ENCODE results near the gene PAH.

The PAH gene

DNA sequence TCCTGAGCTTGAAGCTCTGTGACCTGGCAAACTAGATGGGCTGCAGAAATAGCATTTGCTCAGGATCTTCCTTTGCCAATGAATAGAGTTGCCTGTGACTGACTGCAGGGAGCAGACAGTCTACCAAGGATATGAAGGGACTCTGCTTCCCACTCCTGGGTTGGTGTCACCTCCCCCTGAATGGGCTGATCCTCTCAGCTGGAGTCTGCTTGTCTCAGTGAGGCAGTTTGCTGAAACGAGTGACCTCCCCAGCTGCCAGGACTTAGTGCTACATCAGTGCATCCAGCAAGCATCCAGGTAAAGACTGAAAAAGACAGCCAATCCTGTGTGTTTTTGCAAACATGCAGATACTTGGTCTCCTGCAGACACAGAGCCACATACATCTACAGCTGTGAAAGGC, 28.5 kb downstream of the PAH start:
- no peaks in the 10 kb centered on the region for H3K4me1 ChIP-seq (ENCODE audit: control insufficient read depth, insufficient read depth, low read length)
- TF ChIP-seq ZNF133 (tag by site-specific recombination; IDR thresholded peaks at IDR 0.05) (no peak), ZNF660 (tag by site-specific recombination; IDR thresholded peaks at IDR 0.05) (no peak), KLF8 (tag by site-specific recombination; IDR thresholded peaks at IDR 0.05) (no peak), EGR2 (tag by site-specific recombination; IDR thresholded peaks at IDR 0.05; ENCODE audit: low read depth) (no peak)
- TF ChIP-seq, protein P1, sequence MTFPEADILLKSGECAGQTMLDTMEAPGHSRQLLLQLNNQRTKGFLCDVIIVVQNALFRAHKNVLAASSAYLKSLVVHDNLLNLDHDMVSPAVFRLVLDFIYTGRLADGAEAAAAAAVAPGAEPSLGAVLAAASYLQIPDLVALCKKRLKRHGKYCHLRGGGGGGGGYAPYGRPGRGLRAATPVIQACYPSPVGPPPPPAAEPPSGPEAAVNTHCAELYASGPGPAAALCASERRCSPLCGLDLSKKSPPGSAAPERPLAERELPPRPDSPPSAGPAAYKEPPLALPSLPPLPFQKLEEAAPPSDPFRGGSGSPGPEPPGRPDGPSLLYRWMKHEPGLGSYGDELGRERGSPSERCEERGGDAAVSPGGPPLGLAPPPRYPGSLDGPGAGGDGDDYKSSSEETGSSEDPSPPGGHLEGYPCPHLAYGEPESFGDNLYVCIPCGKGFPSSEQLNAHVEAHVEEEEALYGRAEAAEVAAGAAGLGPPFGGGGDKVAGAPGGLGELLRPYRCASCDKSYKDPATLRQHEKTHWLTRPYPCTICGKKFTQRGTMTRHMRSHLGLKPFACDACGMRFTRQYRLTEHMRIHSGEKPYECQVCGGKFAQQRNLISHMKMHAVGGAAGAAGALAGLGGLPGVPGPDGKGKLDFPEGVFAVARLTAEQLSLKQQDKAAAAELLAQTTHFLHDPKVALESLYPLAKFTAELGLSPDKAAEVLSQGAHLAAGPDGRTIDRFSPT (tag by site-specific recombination; IDR thresholded peaks at IDR 0.05): no peak
- no peaks in the 10 kb centered on the region for H3K9me3 ChIP-seq (ENCODE audit: control insufficient read depth, insufficient read depth, low read depth, low read length)
- ChIA-PET CTCF (interaction anchor here (0.5 to 1.4 kb wide), 4 partner anchors 72 to 661 kb away, joined by 3 to 5 read pairs (median 4); no protein-coding TSS in a partner anchor), POLR2A (no interaction called here)
- no peaks in the 10 kb centered on the region for H3K36me3 ChIP-seq (ENCODE audit: control insufficient read depth in 2 of 2, insufficient read depth in 1 of 2, low read length in 2 of 2)
- H3K4me3 ChIP-seq (ENCODE audit: low read depth, low read length): no peak overlapping the region
- no peak overlapping the region for H3K27ac ChIP-seq (ENCODE audit: extremely low read depth, low read depth, low read length)

DNA sequence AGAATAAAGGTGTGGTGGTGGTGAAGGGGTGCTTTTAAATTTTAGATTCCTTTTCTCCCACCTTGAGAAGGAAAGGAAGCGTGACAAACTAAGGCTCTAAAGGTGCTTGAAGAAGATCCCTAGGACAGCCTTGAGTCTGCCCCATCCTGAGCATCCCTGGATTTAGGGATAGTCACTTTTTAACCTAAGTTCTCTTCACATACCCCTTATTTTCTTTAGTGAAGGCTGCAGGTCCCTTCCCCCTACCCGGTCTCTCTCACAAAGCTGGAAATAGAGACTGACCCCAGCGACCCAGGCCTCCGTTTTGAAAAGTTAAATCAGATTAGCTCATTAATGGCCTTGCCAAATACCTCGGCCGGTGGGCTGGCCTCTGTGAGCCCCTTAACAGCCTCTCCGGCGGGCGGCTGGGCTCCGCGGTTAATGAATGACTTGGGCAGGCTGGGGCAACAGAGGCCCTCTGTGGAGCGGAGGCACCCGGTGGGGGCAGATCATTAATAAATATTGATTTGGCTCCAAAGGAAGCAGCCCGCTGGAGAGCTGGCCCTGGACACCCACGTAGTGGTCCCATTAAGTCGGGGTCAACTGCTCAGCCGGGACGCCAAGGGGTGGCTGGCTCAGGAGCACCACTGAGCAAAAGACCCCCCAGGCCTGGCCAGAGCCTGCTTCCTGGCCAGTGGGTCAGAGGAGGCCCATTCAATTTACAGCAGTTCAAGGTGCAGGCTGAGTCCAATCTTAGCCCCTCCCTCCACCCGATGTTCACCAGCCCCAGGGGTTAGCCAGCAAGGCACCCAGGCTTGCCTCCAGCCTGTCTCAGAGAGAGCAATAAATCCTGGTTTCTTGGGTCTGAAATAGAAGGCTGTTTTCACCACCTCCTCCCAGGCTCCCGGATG, 31.8 kb downstream of the PAH start:
- Histone ChIP-seq H3K4me1 (ENCODE audit: control insufficient read depth, insufficient read depth, low read length) (no peaks in the 10 kb centered on the region), H3K36me3 (ENCODE audit: control insufficient read depth in 2 of 2, insufficient read depth in 1 of 2, low read length in 2 of 2) (no peaks in the 10 kb centered on the region), H3K4me3 (ENCODE audit: low read depth, low read length) (no peak overlapping the region), H3K27ac (ENCODE audit: extremely low read depth, low read depth, low read length) (no peak overlapping the region), H3K9me3 (ENCODE audit: control insufficient read depth, insufficient read depth, low read depth, low read length) (no peaks in the 10 kb centered on the region)
- ChIA-PET POLR2A (no interaction called here), CTCF (interaction anchor here (1.0 to 1.2 kb wide), 3 partner anchors 9 to 663 kb away, joined by 3 to 5 read pairs (median 4); no protein-coding TSS in a partner anchor)
- no peak for TF ChIP-seq ZNF776 (tag by site-specific recombination; IDR thresholded peaks at IDR 0.05; ENCODE audit: borderline replicate concordance)
- TF ChIP-seq ZNF133 (tag by site-specific recombination; IDR thresholded peaks at IDR 0.05): no peak
- no peak for TF ChIP-seq ZNF544 (tag by site-specific recombination; IDR thresholded peaks at IDR 0.05)
- TF ChIP-seq, protein P2, sequence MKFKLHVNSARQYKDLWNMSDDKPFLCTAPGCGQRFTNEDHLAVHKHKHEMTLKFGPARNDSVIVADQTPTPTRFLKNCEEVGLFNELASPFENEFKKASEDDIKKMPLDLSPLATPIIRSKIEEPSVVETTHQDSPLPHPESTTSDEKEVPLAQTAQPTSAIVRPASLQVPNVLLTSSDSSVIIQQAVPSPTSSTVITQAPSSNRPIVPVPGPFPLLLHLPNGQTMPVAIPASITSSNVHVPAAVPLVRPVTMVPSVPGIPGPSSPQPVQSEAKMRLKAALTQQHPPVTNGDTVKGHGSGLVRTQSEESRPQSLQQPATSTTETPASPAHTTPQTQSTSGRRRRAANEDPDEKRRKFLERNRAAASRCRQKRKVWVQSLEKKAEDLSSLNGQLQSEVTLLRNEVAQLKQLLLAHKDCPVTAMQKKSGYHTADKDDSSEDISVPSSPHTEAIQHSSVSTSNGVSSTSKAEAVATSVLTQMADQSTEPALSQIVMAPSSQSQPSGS (tag by site-specific recombination; IDR thresholded peaks at IDR 0.05; ENCODE audit: low read depth): no peak
- no peak for TF ChIP-seq ZNF558 (tag by site-specific recombination; IDR thresholded peaks at IDR 0.05)
- no peak for TF ChIP-seq ZNF777 (tag by site-specific recombination; IDR thresholded peaks at IDR 0.05; ENCODE audit: borderline replicate concordance)
- TF ChIP-seq ZNF211 (tag by site-specific recombination; IDR thresholded peaks at IDR 0.05; ENCODE audit: low read depth): no peak
- TF ChIP-seq, protein P3, sequence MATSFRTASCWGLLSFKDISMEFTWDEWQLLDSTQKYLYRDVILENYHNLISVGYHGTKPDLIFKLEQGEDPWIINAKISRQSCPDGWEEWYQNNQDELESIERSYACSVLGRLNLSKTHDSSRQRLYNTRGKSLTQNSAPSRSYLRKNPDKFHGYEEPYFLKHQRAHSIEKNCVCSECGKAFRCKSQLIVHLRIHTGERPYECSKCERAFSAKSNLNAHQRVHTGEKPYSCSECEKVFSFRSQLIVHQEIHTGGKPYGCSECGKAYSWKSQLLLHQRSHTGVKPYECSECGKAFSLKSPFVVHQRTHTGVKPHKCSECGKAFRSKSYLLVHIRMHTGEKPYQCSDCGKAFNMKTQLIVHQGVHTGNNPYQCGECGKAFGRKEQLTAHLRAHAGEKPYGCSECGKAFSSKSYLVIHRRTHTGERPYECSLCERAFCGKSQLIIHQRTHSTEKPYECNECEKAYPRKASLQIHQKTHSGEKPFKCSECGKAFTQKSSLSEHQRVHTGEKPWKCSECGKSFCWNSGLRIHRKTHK (tag by site-specific recombination; IDR thresholded peaks at IDR 0.05): no peak
- no peak for TF ChIP-seq OVOL3 (tag by site-specific recombination; IDR thresholded peaks at IDR 0.05)
- TF ChIP-seq KLF7 (tag by site-specific recombination; IDR thresholded peaks at IDR 0.05; ENCODE audit: borderline replicate concordance): no peak
- TF ChIP-seq, protein P4, sequence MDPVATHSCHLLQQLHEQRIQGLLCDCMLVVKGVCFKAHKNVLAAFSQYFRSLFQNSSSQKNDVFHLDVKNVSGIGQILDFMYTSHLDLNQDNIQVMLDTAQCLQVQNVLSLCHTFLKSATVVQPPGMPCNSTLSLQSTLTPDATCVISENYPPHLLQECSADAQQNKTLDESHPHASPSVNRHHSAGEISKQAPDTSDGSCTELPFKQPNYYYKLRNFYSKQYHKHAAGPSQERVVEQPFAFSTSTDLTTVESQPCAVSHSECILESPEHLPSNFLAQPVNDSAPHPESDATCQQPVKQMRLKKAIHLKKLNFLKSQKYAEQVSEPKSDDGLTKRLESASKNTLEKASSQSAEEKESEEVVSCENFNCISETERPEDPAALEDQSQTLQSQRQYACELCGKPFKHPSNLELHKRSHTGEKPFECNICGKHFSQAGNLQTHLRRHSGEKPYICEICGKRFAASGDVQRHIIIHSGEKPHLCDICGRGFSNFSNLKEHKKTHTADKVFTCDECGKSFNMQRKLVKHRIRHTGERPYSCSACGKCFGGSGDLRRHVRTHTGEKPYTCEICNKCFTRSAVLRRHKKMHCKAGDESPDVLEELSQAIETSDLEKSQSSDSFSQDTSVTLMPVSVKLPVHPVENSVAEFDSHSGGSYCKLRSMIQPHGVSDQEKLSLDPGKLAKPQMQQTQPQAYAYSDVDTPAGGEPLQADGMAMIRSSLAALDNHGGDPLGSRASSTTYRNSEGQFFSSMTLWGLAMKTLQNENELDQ (tag by site-specific recombination; IDR thresholded peaks at IDR 0.05; ENCODE audit: low read depth): no peak
- no peak for TF ChIP-seq ZNF274 (IDR thresholded peaks at IDR 0.05; ENCODE audit: low read length)
- TF ChIP-seq ZNF274 (tag by site-specific recombination; IDR thresholded peaks at IDR 0.05; ENCODE audit: borderline replicate concordance): no peak
- TF ChIP-seq, protein P5, sequence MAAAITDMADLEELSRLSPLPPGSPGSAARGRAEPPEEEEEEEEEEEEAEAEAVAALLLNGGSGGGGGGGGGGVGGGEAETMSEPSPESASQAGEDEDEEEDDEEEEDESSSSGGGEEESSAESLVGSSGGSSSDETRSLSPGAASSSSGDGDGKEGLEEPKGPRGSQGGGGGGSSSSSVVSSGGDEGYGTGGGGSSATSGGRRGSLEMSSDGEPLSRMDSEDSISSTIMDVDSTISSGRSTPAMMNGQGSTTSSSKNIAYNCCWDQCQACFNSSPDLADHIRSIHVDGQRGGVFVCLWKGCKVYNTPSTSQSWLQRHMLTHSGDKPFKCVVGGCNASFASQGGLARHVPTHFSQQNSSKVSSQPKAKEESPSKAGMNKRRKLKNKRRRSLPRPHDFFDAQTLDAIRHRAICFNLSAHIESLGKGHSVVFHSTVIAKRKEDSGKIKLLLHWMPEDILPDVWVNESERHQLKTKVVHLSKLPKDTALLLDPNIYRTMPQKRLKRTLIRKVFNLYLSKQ (tag by site-specific recombination; IDR thresholded peaks at IDR 0.05; ENCODE audit: borderline replicate concordance): no peak
- no peak for TF ChIP-seq ZSCAN23 (tag by site-specific recombination; IDR thresholded peaks at IDR 0.05)
